DMS79 treated with DMSO at 0.1 percent for 48 hours (cell line): ENCODE data around the gene NANOS1.
"Not testable (repeated sequence)": the region's sequence is repeated elsewhere in the genome, so short reads cannot be mapped to it uniquely, and the experiment has no call there.

ENCODE experiments used
- DNase-seq: peaks from one replicate; lab custom pipeline; 2025; lab: John Stamatoyannopoulos, UW

NANOS1 gene

DNA sequence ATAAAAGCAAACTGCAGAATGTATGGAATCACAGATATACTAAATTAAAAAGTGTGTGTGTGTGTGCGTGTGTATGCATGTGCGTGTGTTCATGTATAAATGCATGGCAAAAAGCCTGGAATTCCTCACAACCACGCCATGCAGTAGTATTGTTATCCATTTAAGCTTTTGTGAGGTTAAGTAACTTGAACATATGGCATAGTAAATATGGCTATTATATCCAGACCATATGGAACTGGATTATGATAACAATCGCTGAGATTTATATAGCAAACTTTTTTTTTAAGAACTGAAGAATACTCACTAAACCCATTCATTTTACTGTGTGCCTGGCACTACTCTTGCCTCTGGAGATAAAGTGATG lies 22.3 kb upstream of the NANOS1 start:
- DNase-seq: no peak

DNA sequence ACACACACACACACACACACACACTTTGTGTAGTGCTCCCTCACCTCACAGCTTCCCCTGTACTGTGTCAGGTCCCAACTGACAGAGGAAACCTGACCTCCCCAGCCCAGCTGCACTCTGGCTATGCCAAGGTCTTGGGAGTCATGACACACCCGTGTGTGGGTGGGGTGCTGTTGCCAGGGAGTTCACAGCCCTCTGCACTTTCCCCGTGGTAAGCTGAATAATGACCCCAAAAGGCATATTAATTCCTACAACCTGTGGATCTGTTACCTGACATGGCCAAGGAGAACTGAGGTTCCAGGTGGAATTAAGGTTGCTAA lies 8.9 kb upstream of the NANOS1 start:
- no peak for DNase-seq

DNA sequence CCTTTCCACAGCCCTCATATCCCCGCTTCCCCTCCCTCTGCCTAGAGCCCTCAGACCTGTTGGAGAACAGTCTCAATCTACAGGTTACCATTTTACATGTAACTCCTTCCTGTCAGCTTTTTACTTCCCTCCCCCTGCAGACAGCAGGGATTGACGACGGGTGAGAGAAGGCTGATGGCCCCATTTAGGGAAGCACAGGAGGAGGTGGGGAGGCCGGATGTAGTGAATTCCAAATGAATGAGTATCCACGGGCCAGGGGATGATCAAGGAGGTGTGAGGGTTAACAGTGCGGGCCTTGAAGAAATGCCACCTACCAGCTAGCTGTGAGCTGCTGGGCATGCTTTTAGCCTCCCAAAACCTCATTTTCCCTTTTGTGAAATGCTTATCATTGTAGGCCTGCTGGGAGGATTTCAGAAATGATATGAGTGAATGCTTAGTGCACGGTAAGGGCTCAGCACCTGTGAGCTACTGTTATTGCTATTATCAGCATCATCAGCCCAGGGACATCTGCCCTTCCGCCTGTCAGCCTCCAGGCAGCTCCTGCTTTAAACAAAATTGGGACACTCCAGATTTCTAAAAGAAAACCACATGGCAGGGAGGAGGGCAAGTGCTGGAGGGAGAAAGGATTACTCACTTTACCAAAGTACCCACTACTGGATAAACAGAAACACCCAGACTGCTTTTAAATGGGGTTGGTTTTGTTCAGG lies 6.5 kb upstream of the NANOS1 start:
- no peak for DNase-seq

DNA sequence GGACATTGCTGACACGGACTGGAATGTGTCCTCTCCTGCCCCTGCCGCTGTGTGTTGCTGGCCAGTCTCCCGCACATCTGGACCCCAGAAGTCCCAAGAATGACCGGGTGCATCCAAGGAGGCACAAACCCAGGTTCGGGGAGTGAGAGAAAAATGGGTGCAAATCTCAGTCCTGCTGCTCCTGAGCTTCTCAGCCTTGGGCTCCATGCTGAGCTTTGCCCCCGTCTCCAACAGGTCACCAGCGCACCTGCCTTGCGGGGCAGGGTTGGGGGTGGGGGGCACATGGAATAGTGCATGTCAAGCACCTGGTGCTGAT lies 6.0 kb upstream of the NANOS1 start:
- DNase-seq: no peak

DNA sequence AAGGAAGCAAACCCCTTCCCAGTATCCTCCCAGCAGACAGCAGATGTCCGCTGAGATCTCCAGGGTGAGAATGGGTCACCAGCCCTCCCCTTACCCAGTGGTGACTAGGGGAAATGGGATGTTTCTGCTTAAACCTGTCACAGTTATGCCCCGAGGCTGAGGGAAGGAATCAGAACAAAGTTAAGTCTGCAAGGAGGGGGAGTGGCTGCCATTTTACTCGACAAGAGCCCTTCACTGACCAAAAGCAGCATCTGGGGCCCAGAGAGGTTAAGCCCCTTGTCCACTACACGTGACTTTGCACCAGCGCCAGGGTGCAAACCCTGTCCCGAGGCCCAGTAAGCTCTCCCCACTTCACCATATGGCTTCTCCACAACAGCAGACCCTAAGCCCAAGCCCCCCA lies 4.6 kb upstream of the NANOS1 start:
- no peak for DNase-seq

DNA sequence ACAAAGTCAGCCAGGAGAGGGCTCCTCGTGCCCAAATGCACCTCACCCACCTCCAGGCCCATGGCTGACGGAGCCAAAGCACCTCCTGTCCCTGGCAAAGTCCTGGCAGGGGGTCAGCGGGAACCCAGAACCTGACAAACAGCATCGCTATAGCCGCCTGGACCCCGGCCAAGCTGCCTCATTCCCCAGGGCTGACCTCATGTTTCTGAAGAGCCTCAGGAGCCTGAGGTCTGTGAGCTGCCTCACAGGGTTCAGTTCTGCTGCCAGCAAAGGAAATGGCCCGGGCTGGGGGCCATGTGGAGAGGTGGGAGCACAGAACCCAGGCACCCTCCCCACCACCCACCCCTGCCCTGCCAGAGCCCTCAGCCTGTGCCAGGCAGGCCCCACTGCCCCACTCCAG lies 4.2 kb upstream of the NANOS1 start:
- peak; percentile 57 for DNase-seq

DNA sequence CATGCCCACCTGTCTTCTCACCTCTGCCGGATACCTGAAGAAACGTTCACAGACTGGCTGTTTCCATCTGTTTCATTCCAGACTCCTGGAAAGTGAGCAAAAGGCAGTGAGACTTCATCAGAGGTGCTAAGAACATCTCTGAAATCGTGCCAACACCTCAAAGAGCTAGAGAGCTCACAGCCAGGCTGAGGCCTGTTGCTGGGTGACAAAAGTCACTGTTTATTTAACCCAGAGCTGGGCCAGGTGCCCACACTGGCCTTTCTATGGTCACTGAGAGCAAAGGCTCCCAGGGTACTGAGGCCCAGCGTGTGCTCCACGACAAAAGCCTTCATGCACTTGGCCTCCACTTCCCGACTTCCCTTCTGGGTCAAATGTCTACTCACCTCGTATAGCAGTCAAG lies 3.7 kb upstream of the NANOS1 start:
- DNase-seq: peak; percentile 57

DNA sequence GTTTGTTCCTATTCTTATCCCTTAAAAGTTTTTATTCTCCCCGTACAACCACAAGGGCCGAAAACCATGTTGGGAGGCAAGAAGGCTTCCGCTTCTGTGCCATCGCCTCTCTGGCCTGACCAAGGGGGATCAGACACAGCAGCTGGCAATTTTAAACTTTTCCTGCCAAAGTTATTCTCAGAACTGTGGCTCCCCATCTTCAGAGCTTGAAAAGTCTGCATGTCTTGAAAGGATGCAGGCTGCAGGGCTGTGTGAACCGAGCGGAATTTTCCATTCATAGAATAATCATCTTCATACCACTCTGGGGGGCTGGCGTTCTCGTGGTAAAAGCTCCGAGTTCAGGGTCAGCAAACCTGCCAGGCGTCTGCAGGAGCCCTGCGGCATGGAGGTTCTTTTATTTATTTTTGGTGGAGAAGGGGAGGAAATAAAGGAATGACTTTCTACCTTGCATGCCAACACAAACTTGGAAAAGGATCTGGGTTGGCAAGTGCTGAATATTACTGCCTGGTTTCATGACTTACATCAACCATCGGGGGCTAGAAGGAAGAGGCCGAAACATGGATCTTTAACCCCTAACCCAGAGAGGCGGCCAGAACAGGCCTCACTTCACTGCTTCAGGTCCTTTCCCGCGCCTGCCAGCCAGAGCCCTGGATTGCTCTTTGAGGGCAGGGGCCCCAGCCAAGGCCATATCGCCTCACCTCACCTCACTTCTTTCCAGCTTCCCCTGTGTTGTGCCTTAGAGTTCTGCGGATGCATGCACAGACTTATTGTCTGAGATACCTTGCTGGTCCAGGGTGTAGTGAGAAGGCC lies 3.0 kb upstream of the NANOS1 start:
- DNase-seq: no peak

DNA sequence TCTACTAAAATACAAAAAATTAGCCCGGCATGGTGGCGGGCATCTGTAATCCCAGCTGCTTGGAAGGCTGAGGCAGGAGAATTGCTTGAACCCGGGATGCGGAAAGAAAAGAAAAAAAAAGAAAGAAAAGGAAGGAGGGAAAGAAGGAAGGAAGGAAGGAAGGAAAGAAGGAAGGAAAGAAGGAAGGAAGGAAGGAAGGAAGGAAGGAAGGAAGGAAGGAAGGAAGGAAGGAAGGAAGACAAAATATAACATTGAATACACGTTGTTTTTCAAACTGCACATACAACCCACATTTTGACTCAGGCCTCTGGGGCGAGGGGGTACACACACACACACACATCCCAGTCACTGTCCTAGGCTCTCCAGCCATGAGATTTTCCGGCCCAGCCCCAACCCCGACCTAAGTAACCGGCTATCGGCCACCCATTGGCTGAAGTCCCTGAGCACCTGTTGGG lies 1.0 kb upstream of the NANOS1 start:
- not testable (repeated sequence) for DNase-seq

DNA sequence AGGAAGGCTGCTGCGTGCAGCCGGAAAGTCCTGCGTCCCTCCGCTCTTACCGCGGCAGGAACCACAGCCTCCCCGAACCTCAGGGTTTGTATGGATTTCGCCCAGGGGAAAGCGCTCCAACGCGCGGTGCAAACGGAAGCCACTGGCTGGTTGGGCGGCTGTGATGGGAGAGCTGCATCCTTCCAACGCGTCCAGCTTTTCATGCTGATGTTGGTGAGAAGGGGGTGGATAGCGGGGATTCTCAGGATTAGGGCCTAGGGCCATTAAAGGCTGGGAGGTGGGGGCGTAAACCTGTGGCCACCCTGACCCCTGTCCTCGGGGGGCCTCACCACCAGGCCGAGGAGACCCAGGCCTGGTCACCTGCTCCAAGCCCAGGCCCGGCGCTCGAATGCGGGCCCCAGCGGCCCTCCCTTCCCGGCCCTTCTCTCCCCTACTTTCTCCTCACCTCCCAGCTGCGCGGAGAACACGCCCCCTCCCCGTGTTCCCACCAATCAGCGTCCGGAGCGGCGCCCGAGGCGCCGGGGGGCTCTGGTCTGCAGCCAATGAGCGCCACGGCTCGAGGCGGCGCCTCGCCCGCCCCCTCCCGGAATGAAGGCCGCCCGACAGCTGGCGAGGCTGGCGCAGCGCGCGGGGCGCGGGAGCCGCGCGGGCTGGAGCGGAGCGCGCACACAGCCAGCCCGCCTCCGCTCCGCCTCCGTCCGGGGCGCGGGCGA lies 458 bp upstream of the NANOS1 start:
- peak; percentile 23 for DNase-seq

DNA sequence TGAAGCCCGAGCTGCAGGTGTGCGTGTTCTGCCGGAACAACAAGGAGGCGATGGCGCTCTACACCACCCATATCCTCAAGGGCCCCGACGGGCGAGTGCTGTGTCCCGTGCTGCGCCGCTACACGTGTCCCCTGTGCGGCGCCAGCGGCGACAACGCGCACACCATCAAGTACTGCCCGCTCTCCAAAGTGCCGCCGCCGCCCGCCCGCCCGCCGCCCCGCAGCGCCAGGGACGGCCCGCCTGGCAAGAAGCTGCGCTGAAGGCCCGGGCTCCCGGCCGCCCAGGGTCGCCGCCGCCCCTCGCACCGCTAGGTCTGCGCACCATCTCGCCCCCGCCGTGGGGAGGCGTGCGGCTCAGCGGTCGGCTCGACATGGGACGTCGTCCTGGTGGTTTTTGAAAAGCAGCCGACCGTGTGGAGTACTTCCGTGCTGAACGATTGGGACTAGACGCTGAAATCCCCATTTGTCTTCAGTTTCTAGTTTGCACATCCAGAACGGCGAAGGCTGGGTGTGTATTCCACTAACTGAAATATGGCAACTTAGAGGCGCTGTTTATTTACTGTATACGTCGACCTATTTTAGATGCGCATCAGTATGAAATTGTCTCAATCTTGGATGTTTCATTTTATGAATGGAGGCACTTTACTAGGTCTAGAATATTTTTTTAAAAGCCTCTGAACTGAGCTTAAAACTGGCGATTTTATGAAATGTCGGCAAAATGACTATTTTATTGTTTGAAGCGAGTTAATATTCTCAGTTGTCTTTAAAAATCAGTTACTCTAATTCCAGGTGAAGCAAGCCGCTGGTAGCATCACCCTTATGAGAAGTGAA lies 1.1 kb downstream of the NANOS1 start:
- DNase-seq: peak; percentile 19

DNA sequence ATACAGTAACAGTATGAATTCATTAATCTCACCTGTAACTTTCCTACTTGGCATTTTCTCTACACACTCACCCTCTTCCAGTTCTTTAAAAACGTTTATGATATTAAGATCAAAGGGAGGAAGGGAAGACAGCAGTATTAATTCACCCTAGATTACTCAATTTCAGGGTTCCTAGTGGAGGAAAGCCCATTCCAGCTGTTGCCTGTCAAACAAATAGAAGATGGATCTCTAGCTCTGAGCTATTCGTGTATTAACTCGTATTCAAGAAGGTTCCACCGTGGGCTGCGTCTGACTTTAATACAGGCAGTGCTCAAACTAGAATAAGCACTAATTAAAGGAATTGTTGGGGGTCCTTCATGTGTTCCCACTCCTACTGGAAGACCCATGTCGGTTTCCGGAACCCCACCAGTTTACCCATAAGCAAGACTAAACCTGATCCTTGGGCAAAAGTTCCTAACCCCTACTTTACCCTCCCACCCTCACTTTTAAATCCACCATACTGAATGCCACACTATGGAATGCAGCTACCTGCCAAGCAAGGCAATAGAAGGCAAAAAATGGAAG lies 2.1 kb downstream of the NANOS1 start:
- no peak for DNase-seq

DNA sequence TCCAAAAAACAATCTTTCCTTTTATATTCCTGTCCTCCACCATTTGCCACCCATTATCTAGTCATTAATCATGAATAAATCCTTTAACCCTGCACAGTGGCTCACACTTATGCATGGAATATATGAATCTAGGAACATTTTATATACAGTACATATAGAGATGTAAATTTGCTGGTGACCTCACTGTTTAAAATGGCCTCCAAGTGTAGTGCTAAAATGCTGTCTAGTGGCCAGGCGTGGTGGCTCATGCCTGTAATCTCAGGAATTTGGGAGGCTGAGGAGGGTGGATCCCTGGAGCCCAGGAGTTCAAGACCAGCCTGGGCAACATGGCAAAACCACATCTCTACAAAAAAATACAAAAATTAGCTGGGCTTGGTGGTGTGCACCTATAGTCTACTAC lies 9.6 kb downstream of the NANOS1 start:
- no peak for DNase-seq

DNA sequence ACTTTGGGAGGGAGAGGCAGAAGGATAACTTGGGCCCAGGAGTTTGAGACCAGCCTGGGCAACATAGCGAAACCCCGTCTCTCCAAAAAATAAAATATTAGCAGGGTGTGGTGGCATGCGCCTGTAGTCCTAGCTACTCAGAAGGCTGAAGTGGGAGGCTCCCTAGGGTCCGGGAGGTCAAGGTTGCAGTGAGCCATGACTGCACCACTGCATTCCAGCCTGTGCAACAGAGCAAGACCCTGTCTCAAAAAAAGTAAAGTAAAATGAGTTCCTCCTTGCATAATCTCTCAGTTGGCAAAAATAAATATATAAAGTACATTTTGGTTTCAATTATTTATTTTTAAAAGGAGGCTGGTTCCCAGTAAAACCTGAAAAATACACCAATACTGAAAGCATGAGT lies 11.8 kb downstream of the NANOS1 start:
- no peak for DNase-seq

DNA sequence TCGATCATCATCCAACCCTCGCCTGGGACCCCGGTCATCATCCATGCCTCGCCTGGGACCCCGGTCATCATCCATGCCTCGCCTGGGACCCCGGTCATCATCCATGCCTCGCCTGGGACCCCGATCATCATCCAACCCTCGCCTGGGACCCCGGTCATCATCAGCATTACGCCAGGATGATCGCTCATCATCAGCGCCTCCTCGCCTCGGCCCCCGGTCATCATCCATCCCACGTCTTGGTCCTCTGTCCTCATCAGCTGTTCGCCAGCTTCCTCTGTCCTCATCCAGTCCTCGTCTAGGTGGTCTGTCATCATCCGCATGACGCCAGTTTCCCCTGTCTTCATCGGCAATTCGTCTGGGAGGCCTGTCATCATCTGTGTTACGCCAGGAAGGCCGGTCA lies 12.7 kb downstream of the NANOS1 start:
- DNase-seq: no peak

DNA sequence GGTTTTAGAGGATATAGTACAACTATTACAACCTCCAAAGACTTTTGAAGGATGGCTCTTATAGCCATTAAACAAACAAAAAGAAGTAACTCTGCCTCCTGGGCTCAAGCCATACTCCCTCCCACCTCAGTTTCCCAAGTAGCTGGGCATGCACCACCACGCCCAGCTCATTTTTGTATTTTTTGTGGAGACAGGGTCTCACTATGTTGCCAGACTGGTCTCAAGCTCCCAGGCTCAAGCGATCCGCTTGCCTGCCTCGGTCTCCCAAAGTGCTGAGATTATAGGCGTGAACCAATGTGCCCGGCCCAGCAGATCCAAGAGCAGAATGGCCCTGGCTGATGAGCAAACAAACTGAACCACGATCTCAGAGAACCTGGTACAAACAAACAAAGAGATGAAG lies 16.0 kb downstream of the NANOS1 start:
- no peak for DNase-seq

DNA sequence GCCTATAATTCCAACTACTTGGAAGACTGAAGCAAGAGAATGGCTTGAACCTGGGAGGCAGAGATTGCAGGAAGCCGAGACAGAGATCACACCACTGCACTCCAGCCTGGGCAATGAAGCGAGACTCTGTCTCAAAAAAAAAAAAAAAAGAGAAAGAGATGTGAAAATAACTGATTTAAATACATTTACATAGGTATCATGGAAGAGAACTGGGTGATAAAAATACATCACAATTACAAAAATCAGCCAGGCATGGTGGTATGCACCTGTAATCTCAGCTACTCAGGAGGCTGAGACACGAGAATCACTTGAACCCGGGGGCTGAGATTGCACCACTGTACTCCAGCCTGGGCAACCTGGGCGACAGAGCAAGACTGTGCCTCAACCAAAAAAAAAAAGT lies 19.8 kb downstream of the NANOS1 start:
- DNase-seq: no peak

DNA sequence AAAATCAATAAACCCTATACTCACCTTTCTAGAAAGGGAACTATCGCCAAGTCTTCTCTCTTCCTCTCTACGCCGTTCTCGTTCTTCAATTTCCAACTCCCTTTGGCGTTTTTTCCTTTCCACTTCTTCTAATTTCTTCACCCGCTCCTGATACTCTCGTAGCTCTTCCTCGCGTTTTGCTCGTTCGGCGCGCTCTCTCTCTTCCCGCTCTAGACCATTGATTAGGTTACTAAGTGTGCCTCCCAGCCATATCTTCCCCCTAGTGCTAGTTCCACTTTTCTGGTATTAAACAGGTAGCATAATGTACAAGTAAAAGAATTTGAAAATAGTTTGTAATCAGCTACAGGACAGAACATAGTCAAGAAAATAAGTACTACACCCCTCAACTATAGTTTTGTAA lies 20.3 kb downstream of the NANOS1 start:
- no peak for DNase-seq

DNA sequence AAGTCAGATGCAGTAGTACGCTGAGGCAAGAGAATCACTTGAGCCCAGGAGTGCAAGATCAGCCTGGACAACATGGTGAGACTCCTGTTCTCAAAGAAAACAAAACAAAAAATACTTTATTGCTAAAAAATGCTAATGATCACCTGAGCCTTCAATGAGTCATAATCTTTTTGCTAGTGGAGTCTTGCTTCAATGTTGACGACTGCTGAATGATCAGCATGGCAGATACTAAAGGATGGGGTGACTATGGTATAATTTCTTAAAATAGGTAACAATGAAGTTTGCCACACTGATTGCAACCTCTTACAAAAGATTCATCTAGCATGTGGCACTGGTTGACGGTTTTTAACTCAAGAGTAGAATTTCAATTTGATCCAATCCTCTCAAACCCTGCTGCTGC lies 22.3 kb downstream of the NANOS1 start:
- no peak for DNase-seq

DNA sequence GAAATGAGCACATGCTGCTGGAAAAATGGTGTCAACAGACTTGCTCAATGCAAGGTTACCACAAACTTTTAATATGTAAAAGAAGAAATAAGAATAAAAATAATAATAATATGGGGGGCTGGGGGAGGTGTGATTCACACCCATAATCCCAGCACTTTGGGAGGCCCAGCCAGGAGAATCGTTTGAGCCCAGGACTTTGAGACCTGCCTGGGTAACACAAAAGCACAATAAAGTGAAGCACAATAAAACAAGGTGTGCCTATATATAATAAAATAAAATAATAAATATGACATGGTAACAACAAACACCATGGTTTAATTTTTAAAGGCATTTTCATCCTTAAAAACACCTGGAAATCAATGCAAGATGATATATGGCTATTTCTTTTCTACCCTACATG lies 26.0 kb downstream of the NANOS1 start:
- DNase-seq: no peak

DNA sequence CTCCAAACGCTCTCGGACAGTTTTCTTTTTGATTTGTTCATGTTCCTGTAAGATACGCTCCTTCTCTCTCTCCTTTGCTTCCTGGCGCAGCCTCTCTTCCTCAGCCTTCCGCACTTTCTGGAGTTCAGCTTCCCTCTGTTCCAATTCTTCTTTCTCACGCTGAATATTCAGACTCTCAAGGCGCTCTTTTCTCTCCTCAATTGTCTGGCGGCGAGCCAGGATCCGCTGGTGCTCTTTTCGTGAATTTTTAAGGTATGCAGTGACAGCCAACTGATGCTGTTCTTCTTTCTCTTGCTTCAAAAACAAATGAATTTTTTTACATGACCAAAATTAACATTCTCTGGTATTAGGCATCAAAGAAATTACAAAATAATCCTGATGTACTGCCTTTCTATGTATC lies 28.5 kb downstream of the NANOS1 start:
- no peak for DNase-seq

DNA sequence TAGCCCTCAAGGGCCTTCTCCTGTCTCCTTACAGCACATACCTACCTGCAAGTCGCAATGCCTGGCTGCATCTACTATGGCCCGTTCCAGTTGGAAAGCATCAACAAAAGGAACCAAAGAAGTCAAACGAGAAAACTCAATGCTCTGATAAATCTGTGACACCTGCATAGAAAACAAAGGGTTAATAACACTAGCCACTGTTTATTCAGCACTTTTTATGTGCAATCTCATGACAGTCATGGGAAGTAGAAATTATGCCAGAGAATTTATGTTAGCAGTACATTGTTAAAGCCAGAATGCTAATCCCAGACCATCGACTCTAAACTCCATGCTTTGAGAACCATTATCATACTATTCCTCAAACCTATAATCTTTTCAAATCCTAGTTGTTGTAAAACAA lies 30.0 kb downstream of the NANOS1 start:
- no peak for DNase-seq
